Measurements from ENCODE around the gene ATP1A3. TPM values are rescaled to one million over a fixed set of nuclear protein-coding genes. Genes with fewer than 3 reads are reported as not detected.

Gene ATP1A3
- total and polyA plus RNA-seq, 2 donors (not counting 1 experiment from before 2014, with no cell fraction given): 1.2 to 3.8 TPM

DNA sequence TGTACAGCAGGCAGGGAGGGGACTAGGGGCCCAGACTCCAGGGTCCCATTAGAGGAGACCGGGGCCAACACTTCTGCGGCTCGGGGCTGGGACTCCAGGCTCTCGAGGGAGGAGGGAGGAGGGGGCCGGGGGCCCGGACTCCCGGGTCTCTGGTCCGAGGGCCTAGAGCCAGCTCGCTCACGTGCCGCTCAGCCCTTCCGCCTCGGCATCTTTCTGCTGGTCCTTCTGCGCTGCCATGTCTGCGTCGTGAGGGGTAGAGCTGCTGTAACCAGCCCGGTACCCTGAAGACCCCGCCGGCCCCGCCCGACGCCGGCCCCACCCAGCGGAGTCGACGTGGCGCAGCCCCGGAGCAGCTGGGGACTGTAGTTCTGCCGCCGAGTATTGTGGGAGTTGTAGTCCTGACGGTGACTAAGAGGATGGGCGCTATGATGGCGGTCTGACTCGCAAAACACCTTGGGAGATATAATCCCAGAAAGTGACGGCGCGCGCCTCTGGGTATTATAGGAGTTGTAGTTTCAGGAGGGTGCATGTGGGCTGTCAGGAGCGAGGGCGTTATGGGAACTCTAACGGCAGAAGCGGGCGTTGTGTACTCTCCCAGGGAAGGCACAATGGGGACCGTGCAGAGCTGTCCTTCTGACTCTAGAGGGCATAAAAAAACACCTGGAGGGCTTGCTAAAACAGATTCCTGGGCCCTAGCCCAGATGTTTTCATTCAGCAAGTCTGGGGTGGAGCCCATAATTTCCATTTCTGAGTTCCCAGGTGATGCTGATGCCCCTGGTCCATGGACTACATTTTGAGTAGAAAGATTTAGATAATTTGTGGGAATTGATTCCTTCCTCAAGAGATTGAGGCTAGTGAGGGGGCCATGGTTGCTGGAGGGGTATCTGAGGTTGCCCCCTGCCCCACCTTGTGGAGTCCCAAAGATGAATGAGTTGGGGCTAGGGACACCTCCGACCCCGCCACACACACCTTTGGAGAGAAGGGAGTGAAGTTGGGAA lies 34.7 kb downstream of the ATP1A3 start, which contains the start of gene RABAC1:
Gene RABAC1, minus strand, starts transcription at position 266 of the 998 bp plus-strand sequence. Its CDS starts 29 bp downstream, at position 237.
- H3K79me2 ChIP-seq (ENCODE audit: control insufficient read depth, insufficient read depth, low read length): no peaks in the 10 kb centered on the region
- H3K4me3 ChIP-seq (ENCODE audit: control extremely low read depth in 1 of 5, extremely low read depth in 1 of 5, insufficient read depth in 1 of 5, low read depth in 2 of 5, low read length in 4 of 5): peak within 1 kb of the TSS; percentile 57 to 94 (median 81)
- peaks cover 10 to 22% of the 10 kb centered on the region in 2 donors for H3K4me1 ChIP-seq (ENCODE audit: control insufficient read depth in 2 of 2, insufficient read depth in 2 of 2, low read length in 2 of 2)
- H3K9me3 ChIP-seq (ENCODE audit: control extremely low read depth in 1 of 3, control insufficient read depth in 2 of 3, insufficient read depth in 1 of 3, low read length in 2 of 3): no peaks in the 10 kb centered on the region
- peaks cover 18% of the 10 kb centered on the region for H3K4me1 Mint-ChIP-seq
- peak within 1 kb of the TSS; percentile 78 for H3K27ac ChIP-seq (ENCODE audit: low read length in 2 of 2)
- TF ChIP-seq EZH2 (IDR thresholded peaks at IDR 0.05; ENCODE audit: borderline replicate concordance, insufficient read depth, low read depth, low read length, poor library complexity, severe bottlenecking): no peak
- TF ChIP-seq, protein P1, sequence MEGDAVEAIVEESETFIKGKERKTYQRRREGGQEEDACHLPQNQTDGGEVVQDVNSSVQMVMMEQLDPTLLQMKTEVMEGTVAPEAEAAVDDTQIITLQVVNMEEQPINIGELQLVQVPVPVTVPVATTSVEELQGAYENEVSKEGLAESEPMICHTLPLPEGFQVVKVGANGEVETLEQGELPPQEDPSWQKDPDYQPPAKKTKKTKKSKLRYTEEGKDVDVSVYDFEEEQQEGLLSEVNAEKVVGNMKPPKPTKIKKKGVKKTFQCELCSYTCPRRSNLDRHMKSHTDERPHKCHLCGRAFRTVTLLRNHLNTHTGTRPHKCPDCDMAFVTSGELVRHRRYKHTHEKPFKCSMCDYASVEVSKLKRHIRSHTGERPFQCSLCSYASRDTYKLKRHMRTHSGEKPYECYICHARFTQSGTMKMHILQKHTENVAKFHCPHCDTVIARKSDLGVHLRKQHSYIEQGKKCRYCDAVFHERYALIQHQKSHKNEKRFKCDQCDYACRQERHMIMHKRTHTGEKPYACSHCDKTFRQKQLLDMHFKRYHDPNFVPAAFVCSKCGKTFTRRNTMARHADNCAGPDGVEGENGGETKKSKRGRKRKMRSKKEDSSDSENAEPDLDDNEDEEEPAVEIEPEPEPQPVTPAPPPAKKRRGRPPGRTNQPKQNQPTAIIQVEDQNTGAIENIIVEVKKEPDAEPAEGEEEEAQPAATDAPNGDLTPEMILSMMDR (IDR thresholded peaks at IDR 0.05): peak; percentile 44
- ATAC-seq (ENCODE audit: low read depth): peak; percentile 90
- intact Hi-C loops (cut with micrococcal nuclease): loop anchor here (1.0 to 10.0 kb wide), 7 partner anchors 15 to 165 kb away; partner anchors contain the start of genes ATP1A3, CEACAM3 and RPS19
- H3K4me3 Mint-ChIP-seq: peak within 1 kb of the TSS; percentile 99
- peak; percentile 89 for DNase-seq
- H3K36me3 ChIP-seq (replicated peaks in 1 of 2; ENCODE audit: control extremely low read depth in 1 of 2, control insufficient read depth in 1 of 2, extremely low read depth in 1 of 2, insufficient read depth in 2 of 2, low read length in 1 of 2): peaks cover 0 to 3% of the 10 kb centered on the region in 2 experiments
- CTCF ChIA-PET: interaction anchor here (0.9 to 4.8 kb wide), 8 partner anchors 9 to 205 kb away, joined by 3 to 49 read pairs (median 10); partner anchors contain the start of genes CEACAM3 and RPS19
- H4K20me1 ChIP-seq (ENCODE audit: control insufficient read depth, insufficient read depth, low read length, poor library complexity, severe bottlenecking): no peaks in the 10 kb centered on the region
- 3% methylated on average over 45 of the region's 46 CpGs for WGBS (ENCODE audit: insufficient coverage)
- no peaks in the 10 kb centered on the region for H3K27me3 ChIP-seq (replicated peaks in 1 of 4; ENCODE audit: control extremely low read depth in 1 of 4, control insufficient read depth in 3 of 4, insufficient read depth in 4 of 4, low read length in 3 of 4)
- H3K4me2 ChIP-seq (replicated peaks; ENCODE audit: low read depth, low read length, poor library complexity, severe bottlenecking): peak within 1 kb of the TSS; percentile 96
- peak within 1 kb of the TSS; percentile 89 for H3K27ac Mint-ChIP-seq
- H3K27me3 Mint-ChIP-seq: no peaks in the 10 kb centered on the region
- H2AFZ ChIP-seq (ENCODE audit: insufficient read depth, low read depth, low read length, poor library complexity, severe bottlenecking): peak within 1 kb of the TSS; percentile 93
- peak within 1 kb of the TSS; percentile 83 for H3K9ac ChIP-seq (ENCODE audit: low read length)
- no peaks in the 10 kb centered on the region for H3K9me3 Mint-ChIP-seq (ENCODE audit: insufficient read depth)
- POLR2A ChIA-PET: interaction anchor here (0.5 to 2.9 kb wide), 14 partner anchors 13 to 406 kb away, joined by 3 to 16 read pairs (median 4); partner anchors contain the start of genes PAFAH1B3, PRR19 and RPS19

All from B cell (primary cell).